HG03175 (cell line): ENCODE results near the gene TMEM138.

ENCODE experiments used
- ATAC-seq: cut with Tn5 transposase; IDR thresholded peaks from one replicate; pipeline ENCODE4 v1.9.1; 2021; ENCODE audit warnings: mild to moderate bottlenecking, moderate library complexity; ENCODE audit not compliant: unreplicated experiment

Gene TMEM138

DNA sequence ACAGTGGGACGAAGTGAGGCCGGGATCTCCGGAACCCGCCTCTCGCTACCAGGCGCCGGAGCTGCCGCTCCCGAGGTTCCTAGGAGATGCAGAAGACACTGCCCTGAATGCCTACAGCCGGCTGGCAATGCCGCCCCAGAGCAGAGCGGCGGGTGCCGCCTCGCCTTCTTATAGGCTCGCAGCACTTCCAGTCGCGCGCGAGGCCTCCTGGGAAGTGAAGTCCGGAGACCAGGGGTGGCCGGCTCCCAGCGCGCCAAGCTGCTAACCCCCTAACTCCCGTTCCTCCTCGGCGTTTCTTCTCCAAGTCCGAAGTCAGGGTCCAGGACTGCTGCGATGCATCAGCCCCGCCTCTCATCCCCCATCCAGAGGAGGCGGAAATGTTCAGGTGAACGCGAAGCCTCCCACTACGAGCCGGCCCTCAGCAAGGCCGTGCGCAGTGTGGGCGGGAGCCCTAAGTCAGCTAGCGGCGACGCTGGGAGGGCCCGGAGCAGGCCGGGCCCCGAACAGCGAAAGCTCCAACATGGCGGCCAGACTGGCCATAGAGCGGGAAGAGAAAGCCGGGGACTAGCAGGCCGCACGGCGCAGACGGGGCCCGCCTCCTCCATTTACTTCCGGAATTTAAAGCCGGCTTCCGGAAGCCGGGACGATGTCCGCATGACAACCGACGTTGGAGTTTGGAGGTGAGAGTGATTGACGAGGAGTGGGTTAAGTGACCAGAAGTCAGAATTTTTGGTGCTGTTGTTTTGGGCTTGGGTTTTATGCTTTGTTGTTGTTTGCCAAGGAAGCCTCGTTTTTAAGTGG is at the start of gene TMEM138, which contains the start of gene CYB561A3:
TMEM138 (plus strand) TSS at position 634 of the 801 bp plus-strand sequence. CDS start 2,017 bp downstream, outside the sequence.
CYB561A3 (minus strand) TSS at position 142 of the 801 bp plus-strand sequence. CDS start 5,169 bp downstream, outside the sequence.
- peak; percentile 88 for ATAC-seq

- ATAC-seq, result no peak
Measured at GRCh38 chr11:61315260-61315659, 46.9 kb upstream of the TMEM138 start.

GRCh38 chr11:61325649-61326414 is 36.3 kb upstream of the TMEM138 start:
- no peak for ATAC-seq

- ATAC-seq, result no peak
Measured at GRCh38 chr11:61327669-61328071, 34.5 kb upstream of the TMEM138 start.

DNA sequence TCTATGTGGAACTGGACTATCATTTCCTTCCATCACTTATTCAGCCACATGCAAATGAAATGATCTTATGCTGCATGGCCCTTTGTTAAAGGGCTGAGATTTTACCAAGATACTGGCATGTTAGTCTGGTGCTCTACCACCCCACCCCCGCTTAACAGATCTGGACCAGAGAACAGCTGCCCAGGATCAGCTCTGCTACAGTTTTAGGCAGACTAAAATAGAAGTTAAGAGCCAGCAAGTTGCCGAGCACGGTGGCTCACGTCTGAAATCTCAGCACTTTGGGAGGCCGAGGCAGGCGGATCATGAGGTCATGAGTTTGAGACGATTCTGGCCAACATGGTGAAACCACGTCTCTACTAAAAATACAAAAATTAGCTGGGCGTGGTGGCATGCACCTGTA is 33.8 kb upstream of the TMEM138 start:
- ATAC-seq, result no peak

GRCh38 chr11:61329871-61330270 is 32.3 kb upstream of the TMEM138 start:
- no peak for ATAC-seq

- ATAC-seq, result no peak
Measured at GRCh38 chr11:61331651-61332050, 30.5 kb upstream of the TMEM138 start.

DNA sequence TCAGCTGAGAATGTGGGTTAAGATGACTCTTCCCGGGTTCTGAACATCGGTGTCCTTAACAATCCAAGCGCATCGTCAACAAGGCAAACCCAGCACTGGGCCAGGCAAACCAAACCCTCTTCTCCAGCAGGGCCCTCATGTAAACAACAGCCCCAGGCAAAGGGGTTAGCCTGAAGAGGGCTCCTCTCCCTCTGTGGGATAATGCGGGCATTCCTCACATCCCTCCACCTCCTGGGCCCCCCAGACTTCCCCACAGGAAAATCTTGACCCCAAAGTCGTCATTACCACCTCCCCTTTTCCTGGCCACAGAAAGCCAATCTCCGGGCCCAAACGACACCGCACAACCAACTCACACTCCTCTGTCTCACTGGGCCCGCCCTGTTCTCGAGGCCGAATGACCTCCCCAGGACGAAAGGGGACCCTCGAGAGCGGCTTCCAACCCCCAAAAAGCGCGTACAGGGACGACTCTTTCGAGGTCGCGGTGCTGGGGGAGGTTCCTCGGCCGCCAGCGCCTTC is 29.8 kb upstream of the TMEM138 start:
- ATAC-seq, result peak; percentile 1

DNA sequence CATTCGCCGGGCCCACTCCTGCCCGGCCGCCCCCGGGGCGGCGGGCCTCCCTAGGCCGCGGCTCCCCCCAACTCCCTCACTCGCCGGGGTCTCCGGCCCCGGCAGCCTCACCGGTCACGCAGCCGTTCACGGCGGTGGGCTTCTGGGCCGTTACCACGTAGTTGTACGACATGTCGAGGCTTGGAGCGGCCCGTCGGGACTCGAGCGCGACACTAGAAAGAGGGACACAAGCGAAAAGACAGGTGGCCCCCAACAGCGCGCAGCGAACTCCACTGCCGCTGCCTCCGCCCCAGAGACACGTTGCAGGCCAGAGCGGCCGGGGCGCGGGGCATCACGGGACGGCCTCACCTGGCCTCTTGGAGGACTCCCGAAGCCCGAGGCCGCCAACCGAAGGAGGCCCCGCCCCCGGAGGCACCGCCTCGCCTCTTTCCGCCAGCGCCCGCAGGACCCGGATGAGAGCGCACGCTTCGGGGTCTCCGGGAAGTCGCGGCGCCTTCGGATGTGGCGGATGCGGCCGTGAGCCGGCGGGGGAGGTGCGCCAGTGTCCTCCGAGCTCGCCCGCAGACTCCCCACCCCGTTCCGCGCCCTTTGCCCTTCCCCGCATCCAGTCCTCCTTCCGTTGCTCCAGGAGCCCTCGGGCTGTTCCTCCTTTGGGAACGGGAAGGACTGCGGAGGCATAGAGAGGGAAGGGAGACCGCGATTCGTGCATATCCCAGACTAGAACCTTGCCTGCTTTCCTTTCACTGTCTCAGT is 29.2 kb upstream of the TMEM138 start, which contains the start of the genes DDB1 and TKFC:
DDB1 (minus strand) TSS at position 309 of the 753 bp plus-strand sequence; CDS start at position 172, 137 bp downstream.
TKFC (plus strand) TSS at position 432 of the 753 bp plus-strand sequence. CDS start 1,501 bp downstream, outside the sequence.
- ATAC-seq, result peak; percentile 86

GRCh38 chr11:61333550-61334433 is 28.4 kb upstream of the TMEM138 start:
- peak; percentile 3 for ATAC-seq

- ATAC-seq, result no peak
Measured at GRCh38 chr11:61334434-61335354, 27.5 kb upstream of the TMEM138 start.

- ATAC-seq, result no peak
Measured at GRCh38 chr11:61335355-61335710, 26.8 kb upstream of the TMEM138 start.

DNA sequence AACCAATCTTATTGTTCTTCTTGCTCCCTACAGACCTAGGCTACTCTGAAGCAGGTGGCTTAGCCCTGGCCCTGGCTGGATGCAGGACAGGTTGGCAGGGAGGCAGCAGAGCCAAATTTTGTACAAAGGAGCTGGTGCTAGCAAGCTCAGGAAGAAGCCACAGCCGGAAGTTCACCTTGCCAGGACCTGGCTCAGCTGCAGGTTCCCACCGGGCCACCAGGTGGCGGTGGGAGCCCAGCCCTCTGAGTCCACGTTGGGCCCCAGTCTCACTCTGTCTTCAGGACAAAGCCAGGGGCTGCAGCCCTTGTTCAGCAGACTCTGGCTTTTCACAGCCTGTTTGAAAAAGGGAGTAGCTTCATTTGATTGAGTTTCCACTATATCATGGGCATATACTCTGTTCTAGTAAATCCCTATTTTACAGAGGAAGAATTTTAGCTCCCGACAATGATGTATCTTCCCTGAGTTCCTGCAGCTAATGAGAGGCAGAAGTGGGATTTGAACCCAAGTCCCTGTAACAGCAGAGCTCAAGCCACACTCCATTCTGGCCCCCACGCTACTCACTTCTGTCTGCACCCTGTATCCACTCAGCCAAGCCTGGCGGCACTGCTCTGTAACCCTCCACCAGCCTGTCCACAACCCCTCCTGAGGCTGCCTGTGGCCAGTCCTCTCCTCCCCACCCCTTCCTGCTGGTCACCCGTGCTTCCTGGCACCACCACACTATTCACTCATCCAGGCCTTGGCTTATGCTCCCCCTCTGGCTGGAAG is 25.8 kb upstream of the TMEM138 start:
- peak; percentile 58 for ATAC-seq

- no peak for ATAC-seq
Measured at GRCh38 chr11:61337706-61338470, 24.3 kb upstream of the TMEM138 start.

DNA sequence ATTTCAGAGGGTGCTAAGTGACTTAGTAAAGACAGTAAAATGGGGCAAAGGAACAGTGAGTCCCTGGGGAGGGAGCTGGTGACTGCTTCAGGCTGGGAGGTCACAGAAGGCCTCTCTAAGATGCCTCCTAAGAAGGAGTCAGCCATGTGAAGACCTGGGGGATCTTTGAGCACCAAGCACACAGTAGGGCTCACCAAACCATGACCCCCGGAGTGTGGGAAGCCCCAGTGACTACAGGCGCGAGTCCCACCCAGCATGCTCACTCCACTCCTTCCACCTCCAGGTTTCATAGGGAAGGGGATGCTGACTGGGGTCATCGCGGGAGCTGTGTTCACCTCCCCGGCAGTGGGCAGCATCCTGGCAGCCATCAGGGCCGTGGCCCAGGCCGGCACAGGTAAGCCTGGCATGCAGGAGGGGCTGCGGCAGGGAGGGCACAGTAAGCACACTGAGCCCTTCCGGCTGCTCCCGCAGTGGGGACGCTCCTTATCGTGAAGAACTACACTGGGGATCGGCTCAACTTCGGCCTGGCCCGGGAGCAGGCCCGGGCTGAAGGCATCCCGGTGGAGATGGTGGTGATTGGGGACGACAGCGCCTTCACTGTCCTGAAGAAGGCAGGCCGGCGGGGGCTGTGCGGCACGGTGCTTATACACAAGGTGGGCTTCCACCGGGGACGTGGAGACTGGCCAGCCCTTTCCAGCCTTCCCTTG is 23.2 kb upstream of the TMEM138 start:
- no peak for ATAC-seq

- ATAC-seq, result no peak
Measured at GRCh38 chr11:61339490-61339878, 22.7 kb upstream of the TMEM138 start.

DNA sequence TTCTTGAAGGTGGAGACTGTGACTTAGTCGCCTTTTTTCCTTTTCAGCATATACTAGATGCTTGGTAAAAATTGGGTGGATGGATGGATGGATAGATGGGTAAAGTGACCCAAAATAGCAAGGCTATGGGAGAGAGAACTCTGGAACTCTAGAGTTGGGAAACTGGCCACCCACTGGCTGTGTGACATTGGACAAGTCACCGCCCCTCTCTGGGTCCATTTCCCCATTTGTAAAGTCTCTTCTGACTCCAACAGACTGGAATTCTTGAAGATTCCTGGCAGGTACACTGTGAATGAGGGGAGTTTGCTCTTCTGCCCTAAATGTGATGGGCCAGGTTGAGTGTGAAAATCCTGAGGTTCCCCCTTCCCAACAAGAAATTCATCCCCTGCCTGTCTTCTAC is 21.2 kb upstream of the TMEM138 start:
- ATAC-seq, result no peak
